Cardiac fibroblast (primary cell): Measurements from ENCODE around the gene AIMP1.

Experiments
- DNase-seq, 2 donors: peaks; one replicate each; pipeline versions ENCODE4 v3.0.0 to v3.0.0-alpha.2; 2010; ENCODE audit warnings: low read depth in 2 of 2
- H3K4me3 ChIP-seq, 2 donors: replicated peaks in 1 of 2; 1 replicate in 1 of 2; 2 replicates in 1 of 2; pipeline ENCODE4 v1.5.1; 2011; ENCODE audit warnings: low read depth in 2 of 2, low read length in 2 of 2, mild to moderate bottlenecking in 2 of 2, moderate library complexity in 1 of 2
- TF ChIP-seq, protein P1 (sequence below): IDR thresholded peaks from one replicate; pipeline ENCODE4 v1.5.1; 2011; ENCODE audit warnings: low read depth, mild to moderate bottlenecking, low read length, inconsistent platforms

Gene AIMP1

DNA sequence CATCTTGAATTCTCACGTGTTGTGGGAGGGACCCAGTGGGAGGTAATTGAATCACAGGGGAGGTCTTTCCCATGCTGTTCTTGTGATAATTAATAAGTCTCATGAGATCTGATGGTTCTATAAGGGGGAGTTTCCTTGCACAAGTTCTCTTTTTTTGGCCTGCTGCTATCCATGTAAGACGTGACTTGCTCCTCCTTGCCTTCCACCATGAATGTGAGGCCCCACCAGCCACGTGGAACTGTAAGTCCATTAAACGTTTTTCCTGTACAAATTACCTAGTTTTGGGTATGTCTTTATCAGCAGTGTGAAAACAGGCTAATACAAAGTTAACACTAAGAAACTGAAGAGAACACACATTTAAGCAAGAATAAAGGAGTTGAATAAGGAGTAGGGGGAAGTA lies 16.4 kb upstream of the AIMP1 start:
- TF ChIP-seq, protein P1, sequence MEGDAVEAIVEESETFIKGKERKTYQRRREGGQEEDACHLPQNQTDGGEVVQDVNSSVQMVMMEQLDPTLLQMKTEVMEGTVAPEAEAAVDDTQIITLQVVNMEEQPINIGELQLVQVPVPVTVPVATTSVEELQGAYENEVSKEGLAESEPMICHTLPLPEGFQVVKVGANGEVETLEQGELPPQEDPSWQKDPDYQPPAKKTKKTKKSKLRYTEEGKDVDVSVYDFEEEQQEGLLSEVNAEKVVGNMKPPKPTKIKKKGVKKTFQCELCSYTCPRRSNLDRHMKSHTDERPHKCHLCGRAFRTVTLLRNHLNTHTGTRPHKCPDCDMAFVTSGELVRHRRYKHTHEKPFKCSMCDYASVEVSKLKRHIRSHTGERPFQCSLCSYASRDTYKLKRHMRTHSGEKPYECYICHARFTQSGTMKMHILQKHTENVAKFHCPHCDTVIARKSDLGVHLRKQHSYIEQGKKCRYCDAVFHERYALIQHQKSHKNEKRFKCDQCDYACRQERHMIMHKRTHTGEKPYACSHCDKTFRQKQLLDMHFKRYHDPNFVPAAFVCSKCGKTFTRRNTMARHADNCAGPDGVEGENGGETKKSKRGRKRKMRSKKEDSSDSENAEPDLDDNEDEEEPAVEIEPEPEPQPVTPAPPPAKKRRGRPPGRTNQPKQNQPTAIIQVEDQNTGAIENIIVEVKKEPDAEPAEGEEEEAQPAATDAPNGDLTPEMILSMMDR: no peak
- no peak overlapping the region for H3K4me3 ChIP-seq
- no peak for DNase-seq

DNA sequence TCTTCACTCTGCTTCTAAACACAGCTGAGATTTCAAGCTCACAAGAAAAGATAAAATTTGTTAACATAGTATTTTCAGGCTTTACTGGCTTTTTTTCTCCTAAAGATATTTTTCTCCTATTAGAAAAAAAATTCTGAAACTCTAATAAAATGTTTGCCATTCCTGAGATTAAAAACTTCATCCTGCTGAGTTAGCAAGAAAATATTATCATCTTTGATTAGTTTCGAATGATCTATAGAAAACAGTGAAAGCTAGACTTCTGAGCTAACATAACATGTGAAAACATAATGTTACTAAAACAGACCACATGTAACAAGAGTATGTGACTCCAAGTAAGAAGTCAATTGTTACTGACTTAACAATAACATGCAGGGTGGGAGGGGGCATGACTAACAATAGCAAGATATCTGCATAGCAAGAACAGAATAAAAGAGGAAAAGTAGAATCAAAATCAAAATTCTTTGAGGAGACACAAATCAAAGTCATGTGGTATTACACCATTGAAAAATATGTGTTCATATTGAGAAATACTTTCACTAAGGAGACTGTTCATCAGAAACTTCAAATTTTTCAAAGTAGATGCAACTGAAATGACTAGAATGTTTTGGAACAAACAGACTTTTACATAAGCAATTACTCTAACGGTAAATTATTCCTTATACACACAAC lies 14.8 kb upstream of the AIMP1 start:
- TF ChIP-seq, protein P1: no peak
- no peak overlapping the region for H3K4me3 ChIP-seq
- peak; percentile 32 to 64 for DNase-seq

DNA sequence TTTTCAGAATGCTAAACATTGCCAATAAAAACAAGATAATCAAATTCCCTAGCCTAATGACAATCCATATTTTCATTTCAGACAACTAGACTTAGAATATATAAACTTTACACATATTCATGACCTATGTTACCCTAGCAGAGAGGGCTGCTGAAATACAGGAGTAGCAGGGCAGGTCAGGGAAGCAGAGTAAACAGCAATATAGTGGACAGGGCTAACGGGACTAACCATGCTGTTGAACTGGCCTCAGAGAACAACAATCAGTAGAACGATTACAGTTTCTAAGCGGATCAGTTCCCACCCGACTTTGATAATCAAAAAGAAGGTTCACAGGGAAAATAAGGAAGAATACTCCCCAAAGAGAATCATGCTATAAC lies 14.3 kb upstream of the AIMP1 start:
- H3K4me3 ChIP-seq: no peak overlapping the region
- TF ChIP-seq, protein P1: no peak
- no peak for DNase-seq

DNA sequence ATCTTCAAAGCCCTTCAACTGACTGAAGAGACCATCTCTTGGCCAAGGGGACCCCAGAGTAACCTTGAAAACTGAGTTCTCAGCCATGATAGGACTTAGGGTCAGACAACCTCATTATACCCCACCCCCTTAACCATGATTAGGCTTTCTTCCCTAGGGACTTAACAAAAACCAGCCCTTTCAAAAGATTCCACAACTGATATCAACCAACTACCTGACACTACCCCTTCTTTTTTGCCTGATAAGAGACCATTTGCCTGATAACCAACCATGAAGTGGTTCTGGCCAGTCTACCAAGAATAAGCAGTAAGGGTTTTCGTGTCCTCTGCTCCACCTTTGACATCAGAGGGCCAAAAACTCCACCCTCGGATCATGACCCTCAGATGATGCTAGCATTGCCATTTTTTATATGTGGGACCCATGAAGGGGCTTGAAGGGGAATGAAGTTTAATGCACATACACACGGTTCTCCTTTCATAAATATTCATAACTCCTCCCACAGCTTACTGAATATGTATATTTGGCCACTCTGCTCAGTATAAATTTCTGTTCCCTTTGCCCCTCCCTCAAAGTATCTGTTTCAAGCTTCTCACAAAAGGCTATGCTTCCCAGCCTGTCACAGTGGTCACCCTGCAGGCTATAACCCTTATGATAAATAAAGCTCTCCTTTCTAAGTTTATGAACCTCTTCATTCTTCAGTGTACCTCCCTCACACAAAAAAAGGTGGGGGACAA lies 12.6 kb upstream of the AIMP1 start:
- TF ChIP-seq, protein P1: no peak
- no peak overlapping the region for H3K4me3 ChIP-seq
- no peak for DNase-seq

DNA sequence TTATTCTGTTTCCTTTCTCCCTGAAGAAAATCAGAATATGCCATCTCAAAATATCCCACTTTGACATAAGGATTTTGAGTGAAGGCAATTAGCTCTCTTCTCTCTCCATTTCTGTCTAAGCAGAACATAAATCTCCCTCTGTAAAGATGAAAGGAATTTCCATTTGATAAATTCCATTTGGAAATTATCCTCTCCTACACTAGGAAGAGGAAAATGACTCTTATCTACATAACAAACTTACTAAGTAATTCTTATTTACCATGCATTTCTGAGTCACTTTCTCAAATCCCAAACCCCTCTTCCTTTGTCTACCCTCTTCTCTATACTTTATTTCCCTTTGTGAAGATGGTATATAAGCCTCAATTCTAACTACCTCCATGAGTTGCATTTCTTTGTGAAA lies 11.7 kb upstream of the AIMP1 start:
- TF ChIP-seq, protein P1: no peak
- H3K4me3 ChIP-seq: no peak overlapping the region

DNA sequence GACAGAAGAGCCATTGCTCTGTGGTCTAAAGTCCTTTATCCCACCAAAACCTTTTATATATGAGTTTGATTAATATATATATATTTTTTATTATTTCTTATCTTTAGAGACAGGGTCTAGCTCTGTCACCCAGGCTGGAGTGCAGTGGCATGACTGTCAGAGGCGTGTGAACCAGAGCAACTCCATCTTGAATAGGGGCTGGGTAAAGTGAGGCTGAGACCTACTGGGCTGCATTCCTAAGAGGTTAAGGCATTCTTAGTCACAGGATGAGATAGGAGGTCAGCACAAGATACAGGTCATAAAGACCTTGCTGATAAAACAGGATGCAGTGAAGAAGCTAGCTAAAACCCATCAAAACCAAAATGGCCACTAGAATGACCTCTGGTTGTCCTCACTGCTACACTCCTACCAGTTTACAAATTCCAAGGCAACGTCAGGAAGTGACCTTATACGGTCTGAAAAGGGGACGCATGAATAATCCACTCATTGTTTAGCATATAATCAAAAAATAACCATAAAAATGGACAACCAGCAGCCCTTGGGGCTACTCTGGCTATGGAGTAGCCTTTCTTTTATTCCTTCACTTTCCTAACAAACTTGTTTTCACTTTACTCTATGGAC lies 10.8 kb upstream of the AIMP1 start:
- no peak for DNase-seq
- TF ChIP-seq, protein P1: no peak
- no peak overlapping the region for H3K4me3 ChIP-seq

More for the DNA sequence above, 11.7 kb upstream of the AIMP1 start:
- DNase-seq: no peak
